Testis (tissue), 2 donors: ENCODE measurements around the gene VCL.

Experiments used
- CTCF ChIP-seq, 3 experiments: fragments of 450-650 bp in 2 of 3; fragments of 200-600 bp in 1 of 3; sonication (generic) in 1 of 3; IDR thresholded peaks; one replicate each; pipeline ENCODE4 v1.5.1; 2016 to 2019; ENCODE audit warnings: antibody characterized with exemption in 3 of 3, mild to moderate bottlenecking in 2 of 3, moderate library complexity in 1 of 3
- POLR2A ChIP-seq: fragments of 450-650 bp; IDR thresholded peaks from one replicate; pipeline ENCODE4 v1.6.1; 2017; ENCODE audit warnings: antibody characterized with exemption, mild to moderate bottlenecking, moderate library complexity

- TF ChIP-seq CTCF (IDR thresholded peaks at IDR 0.05) (no peak), POLR2A (no peak)
Observed at GRCh38 chr10:74156919-74157289, 159.0 kb downstream of the VCL start.
